ENCODE data around the gene ABHD16B. TPM values are rescaled to one million over a fixed set of nuclear protein-coding genes. Genes with fewer than 3 reads are reported as not detected.

The ABHD16B gene
- total RNA-seq, 3 donors from 2014 or later (not counting 1 experiment from before 2014, with no cell fraction given) = not detected

DNA sequence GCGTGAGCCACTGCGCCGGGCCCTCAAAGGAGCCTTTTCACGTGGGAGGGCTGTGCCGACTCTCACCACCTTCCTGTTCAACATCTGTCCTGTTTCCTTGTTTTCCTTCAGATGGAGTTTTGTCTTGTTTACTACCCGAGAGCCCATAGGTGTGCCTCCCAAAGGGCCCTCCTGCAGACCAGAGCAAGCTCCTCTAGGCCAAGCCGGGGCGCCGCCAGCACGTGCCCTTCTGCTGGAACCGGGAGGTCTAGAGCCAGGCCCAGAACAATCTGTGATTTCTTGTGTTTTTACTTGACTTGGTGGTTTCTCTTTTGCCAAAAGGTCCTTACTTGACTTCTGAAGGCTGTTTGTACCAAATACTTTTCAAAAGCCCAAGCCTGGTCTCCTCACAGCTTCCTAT, 25.6 kb downstream of the ABHD16B start:
- H3K36me3 Mint-ChIP-seq = no peaks in the 10 kb centered on the region
- peaks cover 4 to 12% of the 10 kb centered on the region in 2 donors for H3K4me1 Mint-ChIP-seq
- Histone ChIP-seq H3K27me3 (ENCODE audit: control insufficient read depth, insufficient read depth, low read length) (no peaks in the 10 kb centered on the region), H3K4me1 (ENCODE audit: control insufficient read depth, insufficient read depth, low read length) (peaks cover 13% of the 10 kb centered on the region), H3K36me3 (ENCODE audit: control insufficient read depth, insufficient read depth, low read length) (peaks cover 56% of the 10 kb centered on the region), H3K9me3 (ENCODE audit: control insufficient read depth, insufficient read depth, low read length) (no peaks in the 10 kb centered on the region), H3K4me3 (ENCODE audit: low read length) (no peak overlapping the region), H3K27ac (ENCODE audit: low read length) (no peak overlapping the region)
- intact Hi-C loops (cut with micrococcal nuclease) = no loop called here
- no peak for DNase-seq
- no peak for ATAC-seq
- H3K27me3 Mint-ChIP-seq (ENCODE audit: low read depth in 2 of 2) = no peaks in the 10 kb centered on the region
- no peaks in the 10 kb centered on the region for H3K9me3 Mint-ChIP-seq
- 98% methylated on average over 11 of the region's 11 CpGs for WGBS (ENCODE audit: insufficient coverage)
- TF ChIP-seq, protein P1, sequence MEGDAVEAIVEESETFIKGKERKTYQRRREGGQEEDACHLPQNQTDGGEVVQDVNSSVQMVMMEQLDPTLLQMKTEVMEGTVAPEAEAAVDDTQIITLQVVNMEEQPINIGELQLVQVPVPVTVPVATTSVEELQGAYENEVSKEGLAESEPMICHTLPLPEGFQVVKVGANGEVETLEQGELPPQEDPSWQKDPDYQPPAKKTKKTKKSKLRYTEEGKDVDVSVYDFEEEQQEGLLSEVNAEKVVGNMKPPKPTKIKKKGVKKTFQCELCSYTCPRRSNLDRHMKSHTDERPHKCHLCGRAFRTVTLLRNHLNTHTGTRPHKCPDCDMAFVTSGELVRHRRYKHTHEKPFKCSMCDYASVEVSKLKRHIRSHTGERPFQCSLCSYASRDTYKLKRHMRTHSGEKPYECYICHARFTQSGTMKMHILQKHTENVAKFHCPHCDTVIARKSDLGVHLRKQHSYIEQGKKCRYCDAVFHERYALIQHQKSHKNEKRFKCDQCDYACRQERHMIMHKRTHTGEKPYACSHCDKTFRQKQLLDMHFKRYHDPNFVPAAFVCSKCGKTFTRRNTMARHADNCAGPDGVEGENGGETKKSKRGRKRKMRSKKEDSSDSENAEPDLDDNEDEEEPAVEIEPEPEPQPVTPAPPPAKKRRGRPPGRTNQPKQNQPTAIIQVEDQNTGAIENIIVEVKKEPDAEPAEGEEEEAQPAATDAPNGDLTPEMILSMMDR (IDR thresholded peaks at IDR 0.05) = no peak
- peak overlapping the region in 1 of 2 donors; percentile 31 for H3K27ac Mint-ChIP-seq
- H3K4me3 Mint-ChIP-seq = no peak overlapping the region

DNA sequence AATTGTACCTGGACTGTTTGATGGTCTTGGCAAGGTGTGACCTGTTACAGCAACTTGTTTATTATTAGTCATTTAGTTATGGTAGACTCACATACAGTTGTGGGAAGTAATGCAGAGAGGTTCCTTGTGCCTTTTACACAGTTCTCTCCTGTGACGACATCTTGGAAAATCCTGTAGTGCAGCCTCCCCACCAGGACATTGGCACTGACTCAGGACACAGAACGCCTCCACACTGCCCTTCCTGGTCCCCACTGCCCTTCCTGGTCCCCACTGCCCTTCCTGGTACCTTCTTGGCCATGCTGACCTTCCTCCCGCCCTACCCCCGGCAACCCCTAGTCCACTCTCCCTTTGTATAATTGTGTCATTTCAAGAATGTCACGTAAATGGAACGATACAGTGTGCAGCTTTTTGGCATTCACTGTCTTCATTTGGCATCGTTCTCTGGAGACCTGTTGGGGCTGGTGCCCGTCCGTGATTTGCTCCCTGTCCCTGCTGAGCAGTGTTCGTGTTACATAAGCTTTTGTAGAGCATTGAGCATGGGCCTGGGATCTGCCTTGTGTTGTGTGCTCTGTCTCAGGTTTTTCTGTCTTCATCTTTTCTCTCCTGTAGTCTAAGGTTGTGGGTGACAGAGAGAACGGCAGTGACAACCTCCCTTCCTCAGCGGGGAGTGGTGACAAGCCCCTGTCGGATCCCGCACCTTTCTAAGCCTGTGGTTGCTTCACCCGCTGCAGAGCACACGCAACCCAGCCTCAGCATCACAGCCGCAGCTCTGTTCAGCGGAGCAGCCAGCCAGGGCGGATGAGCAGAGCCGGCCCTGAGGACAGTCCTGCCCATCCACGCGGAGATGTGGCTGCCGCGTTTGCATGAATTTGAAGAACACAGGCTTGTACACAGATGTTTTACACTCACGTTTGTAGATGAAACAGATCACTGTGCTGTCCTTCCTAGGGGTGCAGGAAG, 28.2 kb downstream of the ABHD16B start:
- H3K4me1 ChIP-seq (ENCODE audit: control insufficient read depth, insufficient read depth, low read length) = peaks cover 15% of the 10 kb centered on the region
- Mint-ChIP-seq H3K27ac (no peak overlapping the region), H3K4me3 (no peak overlapping the region)

DNA sequence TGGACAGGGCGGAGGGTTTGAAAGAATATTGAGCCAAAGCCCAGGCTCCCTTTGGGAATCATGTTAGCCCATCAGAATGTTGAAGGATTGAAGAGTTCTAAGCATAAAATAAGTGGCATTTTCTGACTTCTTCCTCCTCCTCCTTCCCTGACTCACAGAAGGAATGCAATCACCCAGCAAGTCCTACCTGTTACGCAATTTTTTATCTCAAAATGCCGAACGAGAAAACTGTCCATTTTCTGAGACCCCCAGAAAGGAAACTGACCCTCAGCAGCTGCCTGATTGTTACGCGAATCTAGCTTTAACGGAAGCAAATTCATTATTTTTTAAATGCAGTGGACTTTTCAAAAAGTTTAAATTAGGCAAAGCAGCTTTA, 28.9 kb downstream of the ABHD16B start:
- no peaks in the 10 kb centered on the region for H3K27me3 ChIP-seq (ENCODE audit: control insufficient read depth, insufficient read depth, low read length)
- DNase-seq (no peak), ATAC-seq (no peak)
- Mint-ChIP-seq H3K27ac (no peak overlapping the region), H3K27me3 (ENCODE audit: low read depth in 2 of 2) (no peaks in the 10 kb centered on the region), H3K4me3 (no peak overlapping the region), H3K36me3 (no peaks in the 10 kb centered on the region), H3K4me1 (peaks cover 6 to 8% of the 10 kb centered on the region in 2 donors), H3K9me3 (no peaks in the 10 kb centered on the region)
- H3K36me3 ChIP-seq (ENCODE audit: control insufficient read depth, insufficient read depth, low read length) = peaks cover 37% of the 10 kb centered on the region
- 98% methylated on average over 7 of the region's 7 CpGs for WGBS (ENCODE audit: insufficient coverage)
- no peak overlapping the region for H3K4me3 ChIP-seq (ENCODE audit: low read length)
- peaks cover 11% of the 10 kb centered on the region for H3K4me1 ChIP-seq (ENCODE audit: control insufficient read depth, insufficient read depth, low read length)
- TF ChIP-seq, protein P1 (IDR thresholded peaks at IDR 0.05) = no peak
- H3K9me3 ChIP-seq (ENCODE audit: control insufficient read depth, insufficient read depth, low read length) = no peaks in the 10 kb centered on the region
- intact Hi-C loops (cut with micrococcal nuclease) = no loop called here
- no peak overlapping the region for H3K27ac ChIP-seq (ENCODE audit: low read length)

More for the DNA sequence above, 28.2 kb downstream of the ABHD16B start:
- Histone ChIP-seq H3K27ac (ENCODE audit: low read length) (no peak overlapping the region), H3K4me3 (ENCODE audit: low read length) (no peak overlapping the region), H3K36me3 (ENCODE audit: control insufficient read depth, insufficient read depth, low read length) (peaks cover 37% of the 10 kb centered on the region), H3K27me3 (ENCODE audit: control insufficient read depth, insufficient read depth, low read length) (no peaks in the 10 kb centered on the region), H3K9me3 (ENCODE audit: control insufficient read depth, insufficient read depth, low read length) (no peaks in the 10 kb centered on the region)
- no peaks in the 10 kb centered on the region for H3K9me3 Mint-ChIP-seq
- no peak for ATAC-seq
- no peak for DNase-seq
- 96% methylated on average over 25 of the region's 25 CpGs for WGBS (ENCODE audit: insufficient coverage)
- H3K27me3 Mint-ChIP-seq (ENCODE audit: low read depth in 2 of 2) = no peaks in the 10 kb centered on the region
- TF ChIP-seq, protein P1 (IDR thresholded peaks at IDR 0.05) = no peak
- peaks cover 6 to 14% of the 10 kb centered on the region in 2 donors for H3K4me1 Mint-ChIP-seq
- no peaks in the 10 kb centered on the region for H3K36me3 Mint-ChIP-seq
- intact Hi-C loops (cut with micrococcal nuclease) = no loop called here
